BE2C (cell line): ENCODE measurements around the gene CLN6.
A peak's percentile ranks its signal among the peaks of the same experiment; 100 is the strongest.

Source experiments
- DNase-seq: peaks from one replicate; pipeline ENCODE4 v3.0.0-alpha.2; 2020
- H3K27me3 ChIP-seq: fragments of 250-450 bp; sonication (Bioruptor Pico); 2 replicates; pipeline ENCODE4 v1.5.1; 2020; ENCODE audit warnings: mild to moderate bottlenecking
- H3K36me3 ChIP-seq: fragments of 250-450 bp; sonication (Bioruptor Pico); 2 replicates; pipeline ENCODE4 v1.5.1; 2020; ENCODE audit warnings: mild to moderate bottlenecking
- H3K4me1 ChIP-seq: fragments of 250-450 bp; sonication (Bioruptor Pico); 2 replicates; pipeline ENCODE4 v1.5.1; 2020
- H3K4me3 ChIP-seq: 2 replicates; pipeline ENCODE4 v1.5.1; 2011; ENCODE audit warnings: low read depth, low read length
- H3K9me3 ChIP-seq: fragments of 250-450 bp; sonication (Bioruptor Pico); 2 replicates; pipeline ENCODE4 v1.5.1; 2020
- CTCF ChIP-seq: IDR thresholded peaks from 2 replicates; pipeline ENCODE4 v1.5.1; 2012; ENCODE audit warnings: mild to moderate bottlenecking, low read depth, low read length

Gene CLN6

DNA sequence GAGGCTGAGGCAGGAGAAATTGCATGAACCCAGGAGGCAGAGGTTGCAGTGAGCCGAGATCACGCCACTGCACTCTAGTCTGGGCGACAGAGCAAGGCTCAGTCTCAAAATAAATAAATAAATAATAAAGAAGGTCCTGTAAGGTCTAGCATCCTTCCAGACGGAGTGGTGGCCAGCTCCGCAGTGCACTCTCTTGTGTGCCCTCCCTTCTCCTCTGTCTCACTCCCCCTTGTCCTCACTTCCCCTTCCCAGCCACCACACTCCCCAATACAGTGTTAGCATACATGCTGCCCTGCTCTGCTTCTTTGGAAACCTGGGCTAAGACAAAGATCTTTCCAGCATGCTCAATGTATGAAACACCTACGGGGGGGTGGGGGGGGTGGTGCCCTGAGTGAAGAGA lies 3.4 kb upstream of the CLN6 start:
- Histone ChIP-seq H3K36me3 (no peaks in the 10 kb centered on the region), H3K4me1 (peaks cover 26% of the 10 kb centered on the region), H3K9me3 (no peaks in the 10 kb centered on the region), H3K27me3 (no peaks in the 10 kb centered on the region), H3K4me3 (no peak overlapping the region)
- TF ChIP-seq CTCF: no peak
- DNase-seq: no peak

DNA sequence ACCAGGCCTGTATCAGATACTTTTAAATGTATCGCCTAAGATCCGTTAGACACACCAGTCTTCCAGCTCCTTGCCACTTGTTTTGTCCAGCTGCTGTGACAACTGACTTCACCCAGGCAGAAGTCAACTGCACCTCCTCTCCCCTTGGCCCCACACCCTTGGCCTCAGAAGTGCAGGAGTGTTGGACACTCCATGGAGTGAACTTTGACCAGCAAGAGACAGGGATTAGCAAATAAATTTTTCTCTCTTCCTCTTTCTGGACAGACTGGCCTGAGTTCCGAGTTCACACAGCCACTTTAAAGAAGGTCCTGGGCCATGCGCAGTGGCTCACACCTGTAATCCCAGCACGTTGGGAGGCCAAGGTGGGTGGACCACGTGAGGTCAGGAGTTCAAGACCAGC lies 2.9 kb upstream of the CLN6 start:
- H3K4me1 ChIP-seq: peaks cover 26% of the 10 kb centered on the region
- no peak overlapping the region for H3K4me3 ChIP-seq
- no peak for DNase-seq
- no peaks in the 10 kb centered on the region for H3K9me3 ChIP-seq
- H3K27me3 ChIP-seq: no peaks in the 10 kb centered on the region
- H3K36me3 ChIP-seq: no peaks in the 10 kb centered on the region
- TF ChIP-seq CTCF: no peak

GRCh38 chr15:68231102-68231818 lies 1.7 kb upstream of the CLN6 start:
- DNase-seq: peak; percentile 53
- Histone ChIP-seq H3K9me3 (no peaks in the 10 kb centered on the region), H3K27me3 (no peaks in the 10 kb centered on the region), H3K4me1 (peaks cover 26% of the 10 kb centered on the region), H3K36me3 (no peaks in the 10 kb centered on the region), H3K4me3 (peak overlapping the region; percentile 81)
- no peak for TF ChIP-seq CTCF

GRCh38 chr15:68230157-68231100 lies 901 bp upstream of the CLN6 start:
- peaks cover 26% of the 10 kb centered on the region for H3K4me1 ChIP-seq
- DNase-seq: peak; percentile 46

DNA sequence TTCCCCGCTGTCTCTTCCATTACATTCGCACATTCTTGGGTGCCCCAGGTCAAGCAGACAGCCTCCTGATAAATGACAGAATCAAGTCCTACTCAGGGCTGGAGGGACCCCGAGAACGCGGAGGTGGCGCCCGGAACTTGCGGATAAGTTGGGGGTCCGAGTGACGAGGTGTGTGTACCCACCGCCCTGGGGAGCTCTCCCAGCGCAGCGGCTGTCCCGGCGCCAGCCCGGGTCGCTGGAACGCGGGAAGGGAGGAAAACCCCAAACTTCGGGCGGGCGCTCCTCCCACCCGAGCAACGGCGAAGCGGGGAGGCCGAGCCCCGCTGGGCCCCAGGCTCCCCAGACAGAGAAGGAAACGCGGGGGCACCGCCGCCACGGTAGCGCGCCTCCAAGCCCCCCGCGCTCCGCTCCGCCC lies 550 bp downstream of the CLN6 start:
- peaks cover 7% of the 10 kb centered on the region for H3K36me3 ChIP-seq
- DNase-seq: no peak

More at GRCh38 chr15:68230157-68231100, 901 bp upstream of the CLN6 start:
- Histone ChIP-seq H3K27me3 (no peaks in the 10 kb centered on the region), H3K9me3 (no peaks in the 10 kb centered on the region), H3K36me3 (peaks cover 6% of the 10 kb centered on the region), H3K4me3 (peak overlapping the region; percentile 81)
- peak; percentile 26; the same call in 1 of the 2 replicates for TF ChIP-seq CTCF

More for the DNA sequence above, 550 bp downstream of the CLN6 start:
- H3K9me3 ChIP-seq: no peaks in the 10 kb centered on the region
- H3K27me3 ChIP-seq: no peaks in the 10 kb centered on the region
- TF ChIP-seq CTCF: no peak
- peak overlapping the region; percentile 81 for H3K4me3 ChIP-seq
- peaks cover 22% of the 10 kb centered on the region for H3K4me1 ChIP-seq
